Activated CD8-positive, alpha-beta memory T cell treated with anti-CD3 and anti-CD28 coated beads, Interleukin-2, amount 50 U/mL, for 24 hours (primary cell): ENCODE results near the gene XYLT1.

ENCODE experiments used
- DNase-seq: peaks from one replicate; pipeline ENCODE4 v3.0.0-alpha.2; 2020; ENCODE audit errors: extremely low read depth

Gene XYLT1

GRCh38 chr16:17053536-17054160 lies 417.1 kb downstream of the XYLT1 start:
- DNase-seq, result no peak
